HCT116 (cell line): ENCODE results near the gene SSRP1.

ENCODE experiments used
- CTCF ChIP-seq, 3 experiments: fragments of 200-600 bp in 1 of 3; sonication (generic) in 1 of 3; IDR thresholded peaks in 2 of 3; conservative IDR thresholded peaks in 1 of 3; 2 replicates each; pipeline ENCODE4 v1.5.1; 2012 to 2017; ENCODE audit warnings: low read depth in 2 of 3, low read length in 2 of 3, antibody characterized with exemption in 1 of 3, borderline replicate concordance in 1 of 3, control low read depth in 1 of 3, mild to moderate bottlenecking in 1 of 3, mixed read lengths in 1 of 3, mixed run types in 1 of 3, moderate library complexity in 1 of 3; ENCODE audit not compliant: insufficient read depth in 1 of 3
- EZH2 ChIP-seq: fragments of 200-600 bp; sonication (generic); IDR thresholded peaks from 2 replicates; pipeline ENCODE4 v1.6.1; 2017; ENCODE audit warnings: antibody characterized with exemption, mixed run types
- FOSL1 ChIP-seq: IDR thresholded peaks from 2 replicates; pipeline ENCODE4 v1.6.1; 2012; ENCODE audit warnings: low read depth
- JUND ChIP-seq: IDR thresholded peaks from 2 replicates; pipeline ENCODE4 v1.6.1; 2012
- POLR2A ChIP-seq: IDR thresholded peaks from 2 replicates; pipeline ENCODE4 v1.7.0; 2011; ENCODE audit warnings: borderline replicate concordance; ENCODE audit not compliant: insufficient read depth, insufficient read length; ENCODE audit errors: extremely low read depth
- POLR2AphosphoS5 ChIP-seq: IDR thresholded peaks from 2 replicates; pipeline ENCODE4 v1.6.1; 2011; ENCODE audit warnings: mild to moderate bottlenecking, low read depth, low read length, moderate library complexity
- RAD21 ChIP-seq: IDR thresholded peaks from 2 replicates; pipeline ENCODE4 v1.6.1; 2012; ENCODE audit warnings: low read depth, mild to moderate bottlenecking
- SIN3A ChIP-seq: IDR thresholded peaks from 2 replicates; pipeline ENCODE4 v1.6.1; 2012; ENCODE audit warnings: low read depth
- ZFX ChIP-seq: fragments of 450-650 bp; IDR thresholded peaks from 2 replicates; pipeline ENCODE4 v1.6.1; 2017
- TF ChIP-seq, protein P1 (sequence below): IDR thresholded peaks from 2 replicates; pipeline ENCODE4 v1.6.1; 2012; ENCODE audit warnings: low read depth

DNA sequence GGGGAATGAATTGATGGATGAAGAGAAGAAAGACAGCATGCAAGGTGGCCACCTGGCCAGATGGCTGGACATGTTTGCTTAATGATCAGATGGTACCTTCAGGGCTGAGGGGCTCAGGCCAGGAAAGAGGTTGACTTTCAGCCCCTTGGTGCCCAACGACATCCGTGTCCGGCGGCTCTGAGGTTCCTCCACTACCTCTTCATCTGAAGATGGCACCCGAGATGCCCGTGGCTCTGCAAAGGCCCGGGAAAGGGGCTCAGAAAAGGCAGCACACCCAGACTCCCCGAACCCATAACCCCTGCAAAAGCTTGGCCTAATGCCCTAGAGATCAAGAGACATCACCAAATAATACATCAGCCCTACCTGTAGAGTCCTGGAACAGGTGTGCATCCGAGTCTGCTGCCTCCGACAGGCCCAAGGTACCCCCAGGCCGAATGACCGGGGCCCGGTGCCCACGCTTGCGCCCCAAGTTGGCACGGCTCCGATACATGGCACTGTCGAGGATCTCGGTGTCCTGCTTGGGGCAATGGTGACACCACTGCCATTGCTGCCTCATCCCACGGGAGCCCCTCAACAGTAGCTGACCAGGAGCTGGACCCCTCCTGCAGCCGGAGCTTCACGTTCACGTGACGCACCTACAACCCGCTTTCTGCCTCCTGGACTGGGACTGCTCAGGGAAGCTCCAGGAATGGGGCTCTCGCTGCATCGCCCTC, 33.8 kb downstream of the SSRP1 start:
- TF ChIP-seq, protein P1, sequence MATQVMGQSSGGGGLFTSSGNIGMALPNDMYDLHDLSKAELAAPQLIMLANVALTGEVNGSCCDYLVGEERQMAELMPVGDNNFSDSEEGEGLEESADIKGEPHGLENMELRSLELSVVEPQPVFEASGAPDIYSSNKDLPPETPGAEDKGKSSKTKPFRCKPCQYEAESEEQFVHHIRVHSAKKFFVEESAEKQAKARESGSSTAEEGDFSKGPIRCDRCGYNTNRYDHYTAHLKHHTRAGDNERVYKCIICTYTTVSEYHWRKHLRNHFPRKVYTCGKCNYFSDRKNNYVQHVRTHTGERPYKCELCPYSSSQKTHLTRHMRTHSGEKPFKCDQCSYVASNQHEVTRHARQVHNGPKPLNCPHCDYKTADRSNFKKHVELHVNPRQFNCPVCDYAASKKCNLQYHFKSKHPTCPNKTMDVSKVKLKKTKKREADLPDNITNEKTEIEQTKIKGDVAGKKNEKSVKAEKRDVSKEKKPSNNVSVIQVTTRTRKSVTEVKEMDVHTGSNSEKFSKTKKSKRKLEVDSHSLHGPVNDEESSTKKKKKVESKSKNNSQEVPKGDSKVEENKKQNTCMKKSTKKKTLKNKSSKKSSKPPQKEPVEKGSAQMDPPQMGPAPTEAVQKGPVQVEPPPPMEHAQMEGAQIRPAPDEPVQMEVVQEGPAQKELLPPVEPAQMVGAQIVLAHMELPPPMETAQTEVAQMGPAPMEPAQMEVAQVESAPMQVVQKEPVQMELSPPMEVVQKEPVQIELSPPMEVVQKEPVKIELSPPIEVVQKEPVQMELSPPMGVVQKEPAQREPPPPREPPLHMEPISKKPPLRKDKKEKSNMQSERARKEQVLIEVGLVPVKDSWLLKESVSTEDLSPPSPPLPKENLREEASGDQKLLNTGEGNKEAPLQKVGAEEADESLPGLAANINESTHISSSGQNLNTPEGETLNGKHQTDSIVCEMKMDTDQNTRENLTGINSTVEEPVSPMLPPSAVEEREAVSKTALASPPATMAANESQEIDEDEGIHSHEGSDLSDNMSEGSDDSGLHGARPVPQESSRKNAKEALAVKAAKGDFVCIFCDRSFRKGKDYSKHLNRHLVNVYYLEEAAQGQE: no peak
- TF ChIP-seq ZFX: no peak
- no peak for TF ChIP-seq CTCF (IDR thresholded peaks at IDR 0.05 in 2 of 3, conservative IDR thresholded peaks at IDR 0.05 in 1 of 3; ENCODE audit: borderline replicate concordance in 1 of 3, insufficient read depth in 1 of 3, low read depth in 2 of 3, low read length in 2 of 3)
- TF ChIP-seq POLR2A: no peak
- TF ChIP-seq EZH2: no peak
- TF ChIP-seq SIN3A: no peak
- TF ChIP-seq JUND: no peak
- TF ChIP-seq FOSL1: no peak
- TF ChIP-seq RAD21: no peak
- TF ChIP-seq POLR2AphosphoS5: no peak
